Embryonic facial prominence (tissue), 1 donor: ENCODE data around the gene IGF2BP3.

ENCODE experiments used
- DNase-seq: peaks from one replicate; pipeline ENCODE4 v3.0.0-alpha.2; 2016; ENCODE audit errors: extremely low spot score

IGF2BP3 gene

GRCh38 chr7:23264916-23265458 is 205.3 kb downstream of the IGF2BP3 start:
- no peak for DNase-seq

GRCh38 chr7:23261843-23262452 is 208.3 kb downstream of the IGF2BP3 start:
- no peak for DNase-seq

- DNase-seq, result no peak
Measured at GRCh38 chr7:23260371-23260770, 209.9 kb downstream of the IGF2BP3 start.
